Tongue (tissue), 2 donors: ENCODE results near the gene SMOC1. TPM values are rescaled to one million over a fixed set of nuclear protein-coding genes. Genes with fewer than 3 reads are reported as not detected.
A peak's percentile ranks its signal among the peaks of the same experiment; 100 is the strongest.
"Not testable (repeated sequence)": the region's sequence is repeated elsewhere in the genome, so short reads cannot be mapped to it uniquely, and the experiment has no call there.

ENCODE experiments used
- DNase-seq: peaks from one replicate; pipeline ENCODE4 v3.0.0-alpha.2; 2015
- total RNA-seq: library from RNA; depleted of rRNA; stranded (reverse); fragments of >200 nt; gene quantifications from one replicate; pipeline ENCODE4 v1.2.3, GENCODE V29; 2014

The SMOC1 gene
- total RNA-seq, 1 donor from 2014 or later, result 4.0 TPM

DNA sequence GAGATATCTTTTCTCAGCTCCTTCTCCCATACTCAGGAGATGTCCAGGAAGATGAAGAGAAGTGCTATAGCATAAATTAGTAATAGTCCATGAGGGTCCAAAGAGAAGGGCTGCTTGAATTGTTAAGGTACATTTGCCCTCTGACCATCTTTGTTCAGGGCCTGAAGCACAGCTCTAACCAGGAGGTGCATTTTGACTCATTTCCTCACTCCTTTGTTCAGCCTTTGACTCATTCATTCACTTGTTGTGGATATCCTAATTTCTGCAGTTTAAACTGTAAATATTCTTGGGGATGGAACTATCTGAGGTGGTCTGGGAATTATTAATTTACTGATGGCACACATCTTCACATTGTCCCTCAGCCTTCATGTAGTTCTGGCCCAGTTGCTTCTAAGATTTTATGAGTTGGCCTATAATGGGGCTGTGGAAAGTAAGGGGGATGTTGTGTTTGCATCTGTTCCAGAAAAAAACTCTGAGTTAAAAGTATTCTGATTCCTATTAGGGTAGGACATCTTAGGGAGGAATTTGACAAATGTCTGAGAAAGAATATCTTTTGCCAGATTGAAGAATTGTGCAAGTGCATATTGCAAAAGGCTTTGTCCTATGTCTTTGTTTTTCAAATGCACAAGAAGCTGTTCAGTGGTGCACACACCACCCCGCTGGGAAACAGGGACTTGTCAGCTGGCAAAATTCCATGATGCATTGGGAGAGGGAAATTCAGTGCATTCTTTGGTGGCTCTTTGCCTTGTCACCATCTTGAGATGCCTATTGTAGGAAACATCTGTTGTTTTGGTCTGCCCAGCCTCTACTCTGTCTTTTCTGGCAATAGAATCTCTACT lies 22.1 kb downstream of the SMOC1 start:
- DNase-seq, result peak; percentile 63

DNA sequence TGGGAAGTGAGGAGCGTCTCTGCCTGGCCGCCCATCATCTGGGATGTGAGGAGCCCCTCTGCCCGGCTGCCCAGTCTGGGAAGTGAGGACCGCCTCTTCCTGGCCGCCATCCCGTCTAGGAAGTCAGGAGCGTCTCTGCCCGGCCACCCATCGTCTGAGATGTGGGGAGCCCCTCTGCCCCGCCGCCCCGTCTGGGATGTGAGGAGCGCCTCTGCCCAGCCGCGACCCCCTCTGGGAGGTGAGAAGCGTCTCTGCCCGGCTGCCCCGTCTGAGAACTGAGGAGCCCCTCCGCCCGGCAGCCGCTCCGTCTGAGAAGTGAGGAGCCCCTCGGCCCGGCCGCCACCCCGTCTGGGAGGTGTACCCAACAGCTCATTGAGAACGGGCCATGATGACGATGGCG lies 23.8 kb downstream of the SMOC1 start:
- not testable (repeated sequence) for DNase-seq

DNA sequence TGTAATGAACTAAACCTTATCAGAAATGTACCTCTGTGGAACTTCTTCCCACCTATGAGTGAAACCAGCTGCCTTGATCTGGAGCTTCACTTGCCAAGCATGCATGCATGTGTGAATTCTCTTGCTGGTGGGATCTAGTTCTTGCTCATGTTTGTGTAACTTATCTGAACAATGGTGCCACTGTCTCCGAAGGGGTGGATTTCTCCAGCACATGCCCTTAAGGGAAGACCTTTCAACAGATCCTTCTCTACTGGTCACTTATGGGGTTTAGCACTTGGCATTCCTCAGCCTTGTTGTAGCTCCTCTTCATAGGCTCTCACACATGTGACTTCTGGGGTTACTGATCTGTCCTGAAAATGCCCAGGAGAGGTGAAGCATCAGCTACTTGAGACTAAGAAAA lies 25.0 kb downstream of the SMOC1 start:
- DNase-seq, result no peak

DNA sequence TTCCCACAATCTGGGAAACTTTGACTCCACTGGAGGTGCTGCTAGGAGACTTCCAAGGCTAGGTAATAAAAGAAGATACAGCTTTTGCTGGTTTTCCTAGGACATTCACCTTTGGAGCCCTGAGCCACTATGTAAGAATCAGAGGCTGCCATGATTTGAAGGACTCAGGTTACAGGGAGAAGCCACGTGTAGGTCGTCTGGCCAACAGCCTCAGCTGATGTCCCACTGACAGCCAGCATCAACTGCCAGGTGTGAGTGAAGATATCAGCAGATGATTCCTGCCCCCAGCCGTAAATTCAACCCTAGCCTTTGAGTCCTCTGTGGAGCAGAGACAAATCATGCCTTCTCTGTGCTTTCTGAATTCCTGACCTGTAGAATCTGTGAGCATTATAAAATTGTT lies 27.0 kb downstream of the SMOC1 start:
- no peak for DNase-seq

DNA sequence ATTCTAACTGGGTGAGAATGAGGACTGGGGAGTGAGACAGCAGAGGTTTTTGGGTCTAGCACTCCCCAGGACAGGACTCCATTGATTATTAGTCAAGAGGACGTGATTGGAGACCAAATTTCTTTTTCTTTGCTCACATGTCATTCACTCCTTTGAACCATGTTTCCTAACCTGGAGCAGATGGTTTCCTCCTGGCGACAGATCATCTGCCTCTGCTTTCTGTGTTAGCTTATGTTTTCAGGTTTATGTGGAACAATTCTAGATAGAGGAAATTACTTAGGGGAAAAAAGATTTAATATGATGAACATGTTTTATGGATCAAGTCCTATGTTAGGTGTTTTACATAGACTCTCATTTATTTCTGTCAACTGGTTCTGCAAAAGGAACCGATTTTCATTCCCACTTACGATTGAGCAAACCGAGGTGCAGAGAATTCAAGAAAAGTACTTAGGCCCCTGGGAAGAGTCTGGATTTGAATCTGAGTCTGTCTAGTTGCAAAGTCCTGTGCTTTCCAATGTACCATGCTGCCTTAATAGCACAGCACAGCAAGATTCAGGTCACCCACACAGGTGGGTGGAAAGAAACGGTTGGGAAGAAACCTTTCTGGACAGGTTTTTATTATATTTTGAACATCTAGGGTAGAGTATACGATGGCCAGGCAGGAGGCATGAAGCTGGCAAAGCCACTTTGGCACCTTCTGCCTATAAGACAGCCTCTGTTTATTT lies 30.8 kb downstream of the SMOC1 start:
- peak; percentile 25 for DNase-seq

DNA sequence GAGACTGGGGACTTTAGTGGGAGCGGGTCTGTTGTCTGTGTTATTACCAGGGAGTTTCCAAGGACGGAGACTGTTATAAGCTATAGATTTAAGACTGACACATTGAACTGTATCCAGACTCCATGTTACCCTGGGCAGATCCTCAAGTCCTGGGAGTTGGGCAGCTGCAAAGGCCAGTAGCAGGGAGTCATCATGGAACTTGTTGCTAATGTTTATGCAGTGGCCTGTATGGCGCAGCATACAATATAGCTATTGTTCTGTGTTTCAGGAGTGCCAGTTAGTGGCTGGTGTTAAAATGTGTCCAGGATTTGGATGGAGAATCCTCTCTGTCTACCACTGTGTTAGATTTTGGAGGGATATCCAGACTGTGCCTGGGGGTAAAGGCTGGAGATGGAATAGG lies 31.7 kb downstream of the SMOC1 start:
- peak; percentile 65 for DNase-seq

DNA sequence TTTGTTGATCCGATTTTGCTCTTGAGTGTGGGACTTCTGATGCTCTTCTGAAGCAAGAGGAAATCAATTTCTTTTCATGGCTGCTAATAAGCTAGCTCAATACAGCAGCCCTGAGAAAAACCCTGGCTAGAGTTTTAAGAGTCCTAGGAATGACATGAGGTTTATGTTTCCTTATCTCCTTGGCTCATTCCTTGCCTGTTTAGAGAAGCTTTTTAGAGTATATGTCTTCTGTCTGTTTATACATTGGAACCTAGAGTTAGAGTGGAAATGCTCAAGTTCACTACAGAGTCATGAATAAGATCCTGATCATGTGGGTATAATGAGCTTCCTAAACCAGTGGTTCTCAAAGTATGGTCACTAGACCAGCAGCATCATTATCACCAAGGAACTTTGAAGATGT lies 34.5 kb downstream of the SMOC1 start:
- DNase-seq, result no peak

DNA sequence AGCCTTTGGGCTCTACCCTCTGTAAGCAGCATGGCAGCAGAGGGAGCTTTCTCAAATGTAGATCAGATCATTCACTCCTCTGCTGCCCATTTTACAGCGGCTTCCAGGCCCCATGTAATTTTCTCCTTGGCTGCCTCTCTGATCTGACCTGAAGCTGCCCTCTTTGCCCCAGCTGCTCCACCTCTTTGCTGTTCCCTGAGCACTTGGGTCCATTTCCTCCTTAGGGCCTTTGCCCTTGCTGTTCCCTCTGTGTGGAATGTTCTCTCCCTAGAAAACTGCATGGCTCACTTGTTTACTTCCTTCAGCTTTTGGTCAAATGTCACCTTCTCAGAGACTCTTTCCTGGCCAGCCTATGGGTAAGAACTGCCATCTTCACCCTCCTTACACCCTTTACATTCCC lies 37.2 kb downstream of the SMOC1 start:
- no peak for DNase-seq

DNA sequence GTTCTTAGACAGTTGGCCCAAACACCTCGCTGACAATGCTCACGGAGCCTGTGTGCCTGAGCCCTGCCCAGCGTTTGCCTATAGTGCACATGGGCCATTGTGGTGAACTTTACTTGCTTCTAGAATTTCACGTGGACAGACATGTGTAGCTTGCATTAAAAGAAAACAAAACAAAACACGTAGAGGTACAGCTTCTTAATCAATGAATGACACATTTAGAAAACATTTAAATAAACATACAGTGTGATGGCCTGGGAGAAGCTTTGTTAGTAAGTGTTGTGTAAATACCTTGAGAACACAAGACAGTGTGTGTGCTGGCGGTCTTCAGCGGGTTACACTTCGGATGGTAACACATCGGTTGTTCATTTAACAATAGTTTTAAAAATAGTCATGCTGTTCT lies 38.1 kb downstream of the SMOC1 start:
- no peak for DNase-seq

DNA sequence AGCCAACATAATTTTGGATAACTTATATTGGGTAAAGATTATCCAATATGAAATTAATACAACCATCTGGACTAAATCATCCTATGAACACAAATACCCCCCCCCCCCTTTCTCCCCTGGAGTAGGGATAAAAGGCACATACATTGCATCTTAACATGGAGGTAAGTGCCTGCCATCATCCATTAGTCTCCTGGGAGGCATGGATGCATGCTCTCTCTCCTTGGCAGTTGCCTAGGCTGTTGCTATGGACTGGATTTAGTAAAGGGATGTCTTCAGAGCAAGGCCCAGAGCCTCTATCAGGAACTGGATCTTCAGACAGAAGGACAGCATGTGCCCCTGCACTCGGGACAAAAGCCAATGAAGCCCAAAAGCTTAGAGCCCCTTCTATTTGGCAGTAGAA lies 40.6 kb downstream of the SMOC1 start:
- DNase-seq, result no peak

DNA sequence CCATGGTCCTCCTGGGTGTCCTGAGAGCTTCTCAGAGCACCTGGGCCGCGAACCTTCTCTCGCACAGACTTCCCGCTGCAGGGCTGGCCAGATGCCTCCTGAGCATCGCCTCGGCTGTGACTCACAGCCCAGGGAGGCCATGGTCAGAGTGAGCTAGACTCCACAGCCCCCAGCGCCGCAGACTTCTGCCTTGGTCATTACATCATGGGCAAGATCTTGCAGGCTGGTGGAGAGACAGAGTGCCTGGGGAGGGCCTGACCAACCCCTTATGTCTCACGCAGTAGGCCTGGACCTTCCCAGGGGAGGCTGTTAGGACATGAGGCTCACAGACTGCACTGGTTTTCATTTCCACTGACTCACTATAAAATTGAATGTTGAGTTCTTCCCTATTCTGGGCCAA lies 41.8 kb downstream of the SMOC1 start:
- no peak for DNase-seq

DNA sequence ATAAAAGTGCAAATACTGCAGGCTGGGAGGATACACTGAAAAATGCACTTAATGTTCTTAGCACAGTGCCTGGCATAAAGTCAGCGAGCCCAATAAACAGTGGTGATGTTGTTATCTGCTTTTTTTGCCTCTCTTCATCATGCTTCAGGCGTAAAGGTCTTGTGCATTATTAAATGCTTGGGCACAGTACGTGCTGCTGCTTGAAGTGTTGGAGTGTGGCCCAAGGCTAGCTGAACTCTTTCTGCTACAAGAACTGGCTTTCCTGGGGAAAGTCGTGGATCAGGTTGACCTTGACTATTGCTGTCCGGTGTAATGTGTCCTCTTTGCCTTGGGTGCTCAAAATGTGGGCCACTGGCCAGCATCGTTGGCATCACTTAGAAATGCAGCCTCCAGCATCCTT lies 43.0 kb downstream of the SMOC1 start:
- no peak for DNase-seq

DNA sequence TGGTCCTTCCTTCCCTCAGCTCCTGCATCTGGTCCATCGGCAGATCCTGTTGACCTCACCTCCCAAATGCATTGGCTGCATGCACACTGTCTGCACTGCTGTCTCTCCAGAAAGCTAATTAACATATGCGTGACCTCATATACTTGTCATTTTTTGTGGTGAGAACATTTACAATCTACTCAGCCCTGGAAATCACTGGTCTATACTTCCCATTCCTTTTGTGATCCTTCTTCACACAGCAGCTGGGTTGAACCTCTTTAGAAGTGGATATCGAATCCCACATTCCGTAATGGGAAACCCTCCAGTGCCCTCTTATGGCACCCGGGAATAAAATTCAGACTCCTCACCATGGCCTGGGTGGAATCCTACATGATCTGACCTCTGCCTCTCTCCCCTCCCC lies 45.0 kb downstream of the SMOC1 start:
- DNase-seq, result peak; percentile 73

DNA sequence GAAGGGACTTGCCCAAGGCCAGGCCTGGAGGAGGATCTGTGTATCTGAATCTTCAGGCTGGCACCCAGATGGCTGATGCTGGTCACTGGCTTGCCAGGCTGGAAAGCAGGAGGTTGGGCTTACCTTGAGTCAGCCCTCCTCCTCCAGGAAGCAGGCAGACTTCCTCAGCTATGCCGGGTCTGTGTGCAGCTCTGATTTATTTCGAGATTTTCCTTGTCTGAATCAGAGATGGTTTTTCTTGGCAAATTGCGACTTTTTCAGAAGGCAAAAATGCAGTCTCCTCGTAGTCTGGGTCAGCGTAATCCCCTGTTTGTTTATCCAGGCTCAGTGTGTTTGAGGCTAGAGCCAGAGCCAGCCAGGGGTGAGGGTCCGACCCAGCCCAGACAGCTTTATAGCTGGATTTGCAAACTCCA lies 48.9 kb downstream of the SMOC1 start:
- DNase-seq, result no peak

DNA sequence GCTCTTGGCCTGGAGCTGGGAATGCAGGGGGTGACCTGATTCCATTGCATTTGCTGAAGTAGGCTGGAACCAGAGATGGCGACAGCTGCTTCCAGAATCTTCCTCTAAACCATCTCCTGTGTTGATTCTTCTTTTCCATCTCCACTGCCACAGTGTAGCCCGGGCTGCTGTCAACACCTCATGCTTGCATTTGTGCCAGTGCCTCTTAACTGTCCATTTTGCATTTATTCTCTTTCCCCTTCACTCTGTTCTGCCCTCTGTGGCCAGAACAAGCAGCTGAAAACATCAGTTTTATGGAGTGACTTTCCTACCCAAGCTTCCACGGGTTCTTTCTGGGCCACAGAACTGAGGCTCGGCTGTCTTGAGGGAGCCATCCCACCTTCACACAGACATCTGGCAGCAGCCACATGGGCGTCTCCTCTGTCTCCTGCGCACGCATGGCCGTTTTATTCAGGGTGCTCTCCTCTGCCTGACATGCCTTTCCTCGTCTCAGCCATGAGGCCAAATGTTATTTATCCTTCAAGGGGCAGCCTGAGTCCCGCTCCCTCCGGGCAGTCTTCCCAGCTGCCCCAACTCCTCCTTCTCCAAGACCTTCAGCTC lies 51.7 kb downstream of the SMOC1 start:
- peak; percentile 33 for DNase-seq

DNA sequence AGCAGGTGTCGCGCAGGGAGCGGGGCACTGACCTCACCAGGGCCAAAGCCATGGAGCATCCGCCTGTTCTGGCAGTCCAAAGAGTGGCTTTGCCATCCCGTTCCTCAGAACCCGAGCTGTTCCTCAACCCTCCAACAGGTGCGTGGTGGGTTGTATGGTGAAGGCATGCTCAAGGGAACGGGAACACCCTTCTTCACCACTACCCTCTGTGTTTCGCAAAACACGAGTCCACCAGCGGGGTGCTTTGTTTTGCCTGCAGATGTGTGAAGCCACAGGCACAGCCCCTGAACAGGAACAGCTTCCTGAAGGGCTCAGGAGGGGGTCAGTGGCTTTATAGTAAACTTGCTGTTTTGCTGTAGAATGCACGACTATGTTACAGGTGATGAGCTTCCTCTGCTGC lies 52.7 kb downstream of the SMOC1 start:
- DNase-seq, result no peak

DNA sequence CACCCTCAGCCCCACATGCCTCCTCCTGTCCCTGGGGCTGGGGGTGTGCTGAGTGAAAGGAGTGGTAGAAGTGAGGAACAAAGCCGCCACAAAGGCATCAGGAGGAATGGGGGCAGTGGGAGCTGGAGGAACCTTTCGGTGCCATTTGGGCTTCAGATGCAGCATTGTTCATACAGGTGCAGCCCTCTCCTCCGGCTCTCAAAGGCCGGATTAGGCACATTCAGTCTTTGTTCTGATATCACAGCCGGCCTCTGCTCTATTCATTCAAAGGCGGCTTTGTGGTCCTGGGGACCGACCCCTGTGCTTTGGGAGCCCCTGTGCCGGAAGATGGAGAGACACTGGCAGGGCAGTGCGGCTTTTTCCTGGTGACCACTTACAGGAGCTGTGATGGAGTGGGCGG lies 53.2 kb downstream of the SMOC1 start:
- DNase-seq, result no peak

DNA sequence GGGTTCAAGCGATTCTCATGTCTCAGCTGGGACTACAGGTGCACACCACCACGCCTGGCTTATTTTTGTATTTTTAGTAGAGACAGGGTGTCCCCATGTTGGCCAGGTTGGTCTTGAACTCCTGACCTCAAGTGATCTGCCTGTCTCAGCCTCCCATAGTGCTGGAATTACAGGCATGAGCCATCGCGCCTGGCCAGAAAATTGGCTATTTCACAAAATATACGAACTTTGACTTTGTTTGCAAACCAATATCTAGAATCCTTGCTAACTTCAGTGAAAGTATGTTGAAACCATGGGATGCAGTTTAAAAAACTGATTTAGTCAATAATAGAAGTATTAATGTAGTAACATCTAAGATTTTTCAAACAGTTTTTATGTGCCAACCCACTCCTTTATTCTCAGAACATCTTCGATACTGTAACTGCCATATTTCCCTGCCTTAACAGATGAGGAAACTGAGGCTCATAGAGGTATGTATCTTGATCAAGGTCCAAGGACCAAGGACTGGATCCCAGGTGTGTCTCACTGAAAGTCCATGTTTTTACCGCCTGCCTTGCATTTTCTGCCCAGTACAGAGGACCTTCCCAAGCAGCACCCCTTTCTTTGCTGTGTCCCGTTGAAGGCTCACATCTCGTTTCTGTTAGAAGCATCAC lies 54.5 kb downstream of the SMOC1 start:
- no peak for DNase-seq

DNA sequence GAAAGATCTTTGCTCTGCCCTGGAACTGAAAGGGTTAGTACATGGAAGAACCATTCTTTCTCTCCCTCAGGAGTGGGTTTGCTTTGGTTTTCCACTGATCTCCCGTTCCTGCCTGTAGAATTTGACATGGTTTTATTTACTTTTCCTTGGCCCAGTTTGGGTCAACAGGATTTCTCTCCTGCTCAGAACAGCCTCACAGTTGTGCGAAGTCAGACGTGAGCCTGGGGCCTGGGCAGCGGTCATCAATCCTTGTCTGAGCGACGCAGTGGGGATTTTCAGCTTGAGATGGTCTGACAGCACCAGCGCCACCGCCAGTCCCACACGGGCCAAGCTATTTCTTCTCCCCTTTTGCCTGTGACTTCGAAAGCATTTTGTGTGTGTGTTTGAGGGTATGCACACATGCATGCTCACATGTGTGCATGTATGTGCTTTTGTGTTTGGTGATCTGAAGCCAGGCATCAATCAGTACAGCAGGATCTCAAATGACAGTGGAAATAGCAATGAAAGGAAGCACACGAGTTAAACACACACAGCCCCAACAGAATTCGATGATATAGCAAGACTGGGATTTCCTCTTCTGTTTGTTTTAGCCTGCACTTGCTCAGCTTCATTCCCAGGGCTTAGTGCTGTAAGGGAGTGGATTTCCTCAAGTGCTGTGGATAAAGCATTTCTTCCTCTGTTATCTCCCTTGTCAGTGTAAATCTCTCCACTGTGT lies 58.3 kb downstream of the SMOC1 start:
- DNase-seq, result peak; percentile 50

DNA sequence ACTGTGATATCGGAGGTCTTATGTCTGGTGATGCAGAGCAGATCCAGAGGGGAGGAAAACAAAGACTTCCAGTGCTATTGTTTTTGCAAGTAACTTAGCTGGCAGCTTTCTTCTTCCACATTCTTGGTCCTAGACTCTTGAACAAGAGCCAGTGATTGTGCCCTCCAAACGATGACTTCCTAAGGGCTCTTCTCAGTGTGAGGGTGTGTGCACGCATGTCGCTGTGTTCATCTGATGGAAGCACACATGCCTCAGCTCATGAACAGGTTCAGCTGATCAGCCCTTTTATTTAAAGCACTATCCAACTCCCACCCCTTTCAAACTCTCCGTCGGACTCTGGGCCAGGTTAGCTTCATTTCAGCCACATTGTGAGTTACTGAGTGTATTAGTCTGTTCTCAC lies 59.5 kb downstream of the SMOC1 start:
- DNase-seq, result no peak

DNA sequence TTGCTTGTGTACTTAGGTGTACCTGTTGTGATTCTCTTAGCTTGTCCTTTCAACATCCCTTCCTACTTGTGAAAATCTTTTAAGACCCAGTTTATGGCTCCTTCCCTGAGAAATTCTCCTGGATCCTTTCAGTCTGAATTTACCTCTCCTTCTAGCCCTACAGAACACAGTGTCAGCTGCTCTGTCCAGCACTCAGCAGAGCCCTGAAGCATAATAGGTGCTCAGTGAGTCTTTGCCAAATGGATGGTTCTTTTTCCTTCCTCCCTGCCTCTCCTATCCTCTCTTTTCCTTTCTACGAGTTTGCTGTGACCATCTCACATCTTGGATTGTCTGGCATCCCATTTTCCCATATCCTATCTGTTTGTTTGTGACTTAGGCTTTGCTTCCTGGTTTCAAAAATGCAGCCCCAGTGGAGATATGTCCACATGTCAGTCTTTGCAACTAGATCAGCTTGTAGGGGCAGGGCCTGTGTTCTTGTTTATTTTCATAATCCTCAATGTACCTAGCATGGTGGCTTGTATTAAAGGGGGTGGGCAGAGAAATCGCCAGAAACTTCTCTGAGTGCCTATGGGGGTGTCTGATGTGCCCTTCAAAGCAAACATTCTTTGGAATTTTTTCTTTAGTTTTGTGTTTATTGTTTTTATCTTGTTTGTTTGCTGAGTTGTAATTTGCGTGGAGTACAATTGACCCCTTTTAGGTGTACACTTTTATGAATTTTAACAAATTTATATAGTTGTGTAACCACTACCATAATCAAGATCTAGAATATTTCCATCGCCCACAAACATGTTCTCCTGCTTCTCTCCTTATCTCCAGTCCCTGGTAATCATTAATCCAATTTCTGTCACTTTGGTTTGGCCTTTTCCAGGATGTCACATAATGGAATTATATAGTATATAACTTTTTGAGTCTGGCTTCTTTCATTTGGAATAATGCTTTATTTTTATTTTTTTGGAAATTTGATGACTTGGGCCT lies 62.8 kb downstream of the SMOC1 start:
- DNase-seq, result no peak
